ENCODE results near the gene OPRD1.
"Not testable (repeated sequence)": the region's sequence is repeated elsewhere in the genome, so short reads cannot be mapped to it uniquely, and the experiment has no call there.

GRCh38 chr1:28847207-28847606 is 35.2 kb downstream of the OPRD1 start:
- not testable (repeated sequence) for TF ChIP-seq CTCF (conservative IDR thresholded peaks at IDR 0.05 in 1 of 2, IDR thresholded peaks at IDR 0.05 in 1 of 2; ENCODE audit: extremely low read depth in 1 of 2, insufficient read depth in 1 of 2, low read depth in 1 of 2, low read length in 2 of 2); EZH2 (IDR thresholded peaks at IDR 0.05; ENCODE audit: borderline replicate concordance, low read length)

Measured in mammary epithelial cell (primary cell).